ENCODE measurements around the gene AFG1L. TPM values are rescaled to one million over a fixed set of nuclear protein-coding genes. Genes with fewer than 3 reads are reported as not detected.
A peak's percentile ranks its signal among the peaks of the same experiment; 100 is the strongest.

The AFG1L gene
- total and polyA plus RNA-seq, 8 donors, result 0.45 to 18.5 (median 2.9) TPM; not detected in 1

DNA sequence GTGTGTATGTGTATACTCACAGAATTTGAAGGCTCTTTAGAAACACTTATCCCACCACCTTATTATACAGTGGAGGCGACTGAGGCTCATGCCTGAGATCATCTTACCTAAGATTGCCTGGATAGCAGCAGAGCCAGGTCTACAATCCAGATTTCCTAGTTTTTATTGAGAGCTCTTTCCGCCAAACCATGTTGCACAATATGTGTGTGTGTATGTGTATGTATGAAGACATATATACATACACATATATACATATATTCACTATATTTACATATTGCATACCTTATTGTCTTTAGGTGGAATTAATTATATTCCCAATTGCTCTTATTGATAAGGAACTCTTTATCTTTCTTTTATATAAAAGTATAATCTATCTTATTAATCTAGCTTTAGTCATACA lies 130.6 kb downstream of the AFG1L start:
- TF ChIP-seq POLR2AphosphoS5 (IDR thresholded peaks at IDR 0.05), result no peak
- intact Hi-C loops (cut with DNase I; ENCODE audit: low total_unique reads), result no loop called here
- Histone ChIP-seq H3K27ac (no peak overlapping the region), H3K4me3 (no peak overlapping the region), H3K36me3 (no peaks in the 10 kb centered on the region), H3K4me1 (no peaks in the 10 kb centered on the region), H3K9me3 (no peaks in the 10 kb centered on the region), H3K27me3 (no peaks in the 10 kb centered on the region)
- 91 to 96% (median 96%) methylated on average over 2 of the region's 2 CpGs for WGBS, 5 donors
- DNase-seq, result no peak

DNA sequence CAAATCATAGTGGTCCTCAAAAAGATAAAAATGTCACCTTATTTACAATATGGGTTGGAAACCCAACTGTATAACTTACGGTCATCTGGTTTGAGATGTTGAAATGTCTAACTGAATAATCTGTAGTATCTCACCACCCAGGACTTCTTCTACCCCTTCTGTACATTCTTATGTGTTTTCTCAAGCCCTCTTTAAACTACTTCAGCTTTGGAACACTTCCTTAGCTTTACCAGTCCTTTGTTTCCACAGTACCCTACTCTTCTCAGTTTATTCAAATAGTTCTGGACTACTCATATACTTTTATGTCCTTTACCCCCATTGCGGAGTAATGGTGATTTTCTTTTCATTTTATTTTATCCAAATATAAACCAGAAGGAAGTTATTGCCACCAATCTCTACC lies 137.3 kb downstream of the AFG1L start:
- Histone ChIP-seq H3K27me3 (no peaks in the 10 kb centered on the region), H3K4me3 (no peak overlapping the region), H3K27ac (no peak overlapping the region), H3K4me1 (no peaks in the 10 kb centered on the region), H3K36me3 (no peaks in the 10 kb centered on the region), H3K9me3 (no peaks in the 10 kb centered on the region)
- no peak for DNase-seq
- intact Hi-C loops (cut with DNase I; ENCODE audit: low total_unique reads), result no loop called here
- TF ChIP-seq, protein P1, sequence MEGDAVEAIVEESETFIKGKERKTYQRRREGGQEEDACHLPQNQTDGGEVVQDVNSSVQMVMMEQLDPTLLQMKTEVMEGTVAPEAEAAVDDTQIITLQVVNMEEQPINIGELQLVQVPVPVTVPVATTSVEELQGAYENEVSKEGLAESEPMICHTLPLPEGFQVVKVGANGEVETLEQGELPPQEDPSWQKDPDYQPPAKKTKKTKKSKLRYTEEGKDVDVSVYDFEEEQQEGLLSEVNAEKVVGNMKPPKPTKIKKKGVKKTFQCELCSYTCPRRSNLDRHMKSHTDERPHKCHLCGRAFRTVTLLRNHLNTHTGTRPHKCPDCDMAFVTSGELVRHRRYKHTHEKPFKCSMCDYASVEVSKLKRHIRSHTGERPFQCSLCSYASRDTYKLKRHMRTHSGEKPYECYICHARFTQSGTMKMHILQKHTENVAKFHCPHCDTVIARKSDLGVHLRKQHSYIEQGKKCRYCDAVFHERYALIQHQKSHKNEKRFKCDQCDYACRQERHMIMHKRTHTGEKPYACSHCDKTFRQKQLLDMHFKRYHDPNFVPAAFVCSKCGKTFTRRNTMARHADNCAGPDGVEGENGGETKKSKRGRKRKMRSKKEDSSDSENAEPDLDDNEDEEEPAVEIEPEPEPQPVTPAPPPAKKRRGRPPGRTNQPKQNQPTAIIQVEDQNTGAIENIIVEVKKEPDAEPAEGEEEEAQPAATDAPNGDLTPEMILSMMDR (IDR thresholded peaks at IDR 0.05), result no peak
- TF ChIP-seq EP300 (IDR thresholded peaks at IDR 0.05) (no peak), POLR2A (IDR thresholded peaks at IDR 0.05) (no peak), POLR2AphosphoS5 (IDR thresholded peaks at IDR 0.05) (no peak)
- 96 to 100% (median 97%) methylated on average over 2 of the region's 2 CpGs for WGBS, 5 donors

DNA sequence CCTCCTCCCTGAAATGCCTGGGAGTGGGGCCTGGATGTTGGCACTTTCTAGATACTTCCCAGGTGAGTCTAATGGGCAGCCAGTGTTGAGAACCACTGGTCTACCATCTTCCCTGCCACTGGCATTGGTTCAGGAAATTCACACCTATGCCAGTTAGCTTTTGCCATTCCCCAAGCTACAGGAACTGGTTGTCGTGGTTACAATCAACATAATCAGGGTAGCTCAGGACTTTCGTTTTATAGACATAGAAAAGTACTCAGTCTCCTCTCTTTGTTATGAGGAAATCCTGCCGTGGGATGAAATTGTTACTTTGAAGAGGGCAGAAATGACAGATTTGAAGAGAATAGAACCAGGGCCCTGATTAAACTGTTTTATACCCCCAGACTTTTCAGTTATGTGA lies 137.9 kb downstream of the AFG1L start:
- TF ChIP-seq EP300 (IDR thresholded peaks at IDR 0.05) (no peak), POLR2AphosphoS5 (IDR thresholded peaks at IDR 0.05) (no peak), POLR2A (IDR thresholded peaks at IDR 0.05) (no peak)
- TF ChIP-seq, protein P1 (IDR thresholded peaks at IDR 0.05), result no peak
- 28 to 49% (median 37%) methylated on average over 3 of the region's 3 CpGs for WGBS, 5 donors
- intact Hi-C loops (cut with DNase I; ENCODE audit: low total_unique reads), result no loop called here

DNA sequence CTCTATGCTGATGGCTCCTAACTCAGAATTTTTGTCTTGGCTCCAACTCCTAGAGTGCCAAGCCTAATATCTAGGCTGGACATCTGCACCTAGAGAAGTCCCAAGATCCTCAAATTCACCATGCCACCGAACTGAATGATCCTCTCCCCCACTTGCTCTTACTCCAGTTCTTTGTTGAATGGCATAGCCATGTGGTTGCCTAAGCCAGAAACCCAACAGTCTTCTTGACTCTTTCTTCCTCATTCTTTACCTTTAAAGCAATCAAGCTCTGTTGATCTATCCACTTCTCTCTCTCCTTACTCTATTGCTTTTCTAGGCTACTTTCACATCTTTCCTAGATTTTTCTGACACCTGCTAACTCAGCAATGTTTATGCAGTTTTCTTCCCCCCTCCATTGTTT lies 139.4 kb downstream of the AFG1L start:
- TF ChIP-seq EP300 (IDR thresholded peaks at IDR 0.05), result no peak
- TF ChIP-seq, protein P1 (IDR thresholded peaks at IDR 0.05), result no peak
- TF ChIP-seq POLR2AphosphoS5 (IDR thresholded peaks at IDR 0.05), result no peak
- intact Hi-C loops (cut with DNase I; ENCODE audit: low total_unique reads), result no loop called here
- DNase-seq, result no peak
- no peak overlapping the region for H3K27ac ChIP-seq
- WGBS, 5 donors, result 81 to 100% (median 86%) methylated on average over 1 of the region's 1 CpG
- H3K9me3 ChIP-seq, result no peaks in the 10 kb centered on the region
- no peak overlapping the region for H3K4me3 ChIP-seq
- H3K4me1 ChIP-seq, result no peaks in the 10 kb centered on the region
- H3K27me3 ChIP-seq, result no peaks in the 10 kb centered on the region
- H3K36me3 ChIP-seq, result no peaks in the 10 kb centered on the region

More for the DNA sequence above, 137.9 kb downstream of the AFG1L start:
- no peaks in the 10 kb centered on the region for H3K36me3 ChIP-seq
- no peaks in the 10 kb centered on the region for H3K27me3 ChIP-seq
- no peak overlapping the region for H3K27ac ChIP-seq
- H3K4me3 ChIP-seq, result no peak overlapping the region
- no peaks in the 10 kb centered on the region for H3K4me1 ChIP-seq
- H3K9me3 ChIP-seq, result no peaks in the 10 kb centered on the region
- peak in 1 of 2 donors; percentile 57 for DNase-seq

DNA sequence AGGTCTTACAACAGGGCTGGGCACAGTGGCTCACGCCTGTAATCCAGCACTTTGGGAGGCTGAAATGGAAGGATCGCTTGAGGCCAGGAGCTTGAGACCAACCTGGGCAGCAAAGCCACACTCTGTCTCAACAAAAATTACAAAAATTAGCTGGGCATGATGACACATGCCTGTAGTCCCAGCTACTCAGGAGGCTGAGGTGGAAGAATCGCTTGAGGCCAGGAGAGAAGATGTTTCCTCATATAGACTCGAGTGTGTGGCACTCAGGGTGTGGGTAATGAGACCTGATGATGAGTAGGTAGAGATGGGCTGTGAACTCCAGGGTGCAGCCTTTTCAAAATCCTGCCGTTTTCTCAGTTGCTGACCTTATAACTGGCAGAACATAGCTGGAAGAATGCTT lies 140.5 kb downstream of the AFG1L start:
- intact Hi-C loops (cut with DNase I; ENCODE audit: low total_unique reads), result no loop called here
- Histone ChIP-seq H3K9me3 (no peaks in the 10 kb centered on the region), H3K4me3 (no peak overlapping the region), H3K36me3 (no peaks in the 10 kb centered on the region), H3K4me1 (no peaks in the 10 kb centered on the region), H3K27ac (no peak overlapping the region), H3K27me3 (no peaks in the 10 kb centered on the region)
- TF ChIP-seq POLR2AphosphoS5 (IDR thresholded peaks at IDR 0.05), result no peak
- TF ChIP-seq POLR2A (IDR thresholded peaks at IDR 0.05), result no peak
- TF ChIP-seq, protein P1 (IDR thresholded peaks at IDR 0.05), result no peak
- no peak for TF ChIP-seq EP300 (IDR thresholded peaks at IDR 0.05)
- WGBS, 5 donors, result 89 to 96% (median 92%) methylated on average over 5 of the region's 5 CpGs
- DNase-seq, result no peak

Measured in stomach (tissue), 9 donors.